IPS DF 4.7 (cell line): ENCODE data around the gene RELN.
"Not testable (repeated sequence)": the region's sequence is repeated elsewhere in the genome, so short reads cannot be mapped to it uniquely, and the experiment has no call there.

Experiments
- DNase-seq: peaks from one replicate; pipeline ENCODE4 v3.0.0-alpha.2; 2013; ENCODE audit warnings: low spot score; ENCODE audit errors: extremely low read depth

RELN gene

GRCh38 chr7:103794424-103794823, 195.0 kb downstream of the RELN start:
- no peak for DNase-seq

GRCh38 chr7:103793614-103794013, 195.8 kb downstream of the RELN start:
- DNase-seq, result no peak

- DNase-seq, result no peak
Measured at GRCh38 chr7:103791894-103792293, 197.6 kb downstream of the RELN start.

- DNase-seq, result not testable (repeated sequence)
Measured at GRCh38 chr7:103787041-103787440, 202.4 kb downstream of the RELN start.

- DNase-seq, result no peak
Measured at GRCh38 chr7:103784646-103785286, 204.7 kb downstream of the RELN start.

- no peak for DNase-seq
Measured at GRCh38 chr7:103781409-103781808, 208.0 kb downstream of the RELN start.

GRCh38 chr7:103780561-103780960, 208.9 kb downstream of the RELN start:
- not testable (repeated sequence) for DNase-seq

- no peak for DNase-seq
Measured at GRCh38 chr7:103777440-103777839, 212.0 kb downstream of the RELN start.

- DNase-seq, result no peak
Measured at GRCh38 chr7:103773726-103774125, 215.7 kb downstream of the RELN start.

- DNase-seq, result no peak
Measured at GRCh38 chr7:103772171-103772773, 217.2 kb downstream of the RELN start.

GRCh38 chr7:103771294-103771693, 218.2 kb downstream of the RELN start:
- DNase-seq, result no peak

GRCh38 chr7:103766660-103767059, 222.8 kb downstream of the RELN start:
- DNase-seq, result no peak

- DNase-seq, result no peak
Measured at GRCh38 chr7:103765901-103766300, 223.6 kb downstream of the RELN start.

- no peak for DNase-seq
Measured at GRCh38 chr7:103764901-103765300, 224.6 kb downstream of the RELN start.

- no peak for DNase-seq
Measured at GRCh38 chr7:103762877-103763276, 226.6 kb downstream of the RELN start.

GRCh38 chr7:103762065-103762760, 227.2 kb downstream of the RELN start:
- DNase-seq, result no peak

GRCh38 chr7:103752995-103753394, 236.5 kb downstream of the RELN start:
- DNase-seq, result no peak

- DNase-seq, result no peak
Measured at GRCh38 chr7:103751311-103751880, 238.1 kb downstream of the RELN start.

- no peak for DNase-seq
Measured at GRCh38 chr7:103748680-103749079, 240.8 kb downstream of the RELN start.

- DNase-seq, result no peak
Measured at GRCh38 chr7:103735377-103735776, 254.1 kb downstream of the RELN start.

GRCh38 chr7:103731169-103731568, 258.3 kb downstream of the RELN start:
- no peak for DNase-seq

- no peak for DNase-seq
Measured at GRCh38 chr7:103729026-103729425, 260.4 kb downstream of the RELN start.
